Hepatocyte (in vitro differentiated cells): ENCODE results near the gene CACNA2D1. TPM values are rescaled to one million over a fixed set of nuclear protein-coding genes. Genes with fewer than 3 reads are reported as not detected.

Experiments
- DNase-seq: peaks from one replicate; pipeline ENCODE4 v3.0.0-alpha.2; 2016; ENCODE audit warnings: low spot score
- H2AFZ ChIP-seq: fragments of 200-600 bp; sonication (generic); 2 replicates; pipeline ENCODE4 v1.6.0; 2016; ENCODE audit warnings: antibody characterized with exemption, mild to moderate bottlenecking
- H3K27ac ChIP-seq: fragments of 200-600 bp; sonication (generic); 2 replicates; pipeline ENCODE4 v1.5.1; 2016; ENCODE audit warnings: mild to moderate bottlenecking
- H3K27me3 ChIP-seq: fragments of 200-600 bp; sonication (generic); 2 replicates; pipeline ENCODE4 v1.6.1; 2016
- H3K36me3 ChIP-seq: fragments of 200-600 bp; sonication (generic); replicated peaks from 2 replicates; pipeline ENCODE4 v1.5.1; 2016; ENCODE audit warnings: low read depth; ENCODE audit not compliant: insufficient read depth
- H3K4me1 ChIP-seq: fragments of 200-600 bp; sonication (generic); 2 replicates; pipeline ENCODE4 v1.5.1; 2016; ENCODE audit warnings: mild to moderate bottlenecking, moderate library complexity; ENCODE audit not compliant: insufficient read depth
- H3K4me2 ChIP-seq: fragments of 200-600 bp; sonication (generic); 2 replicates; pipeline ENCODE4 v1.6.0; 2016
- H3K4me3 ChIP-seq: fragments of 200-600 bp; sonication (generic); 2 replicates; pipeline ENCODE4 v1.5.1; 2016; ENCODE audit warnings: mild to moderate bottlenecking
- H3K79me2 ChIP-seq: fragments of 200-600 bp; sonication (generic); 2 replicates; pipeline ENCODE4 v1.6.0; 2017; ENCODE audit warnings: mild to moderate bottlenecking
- H3K9me2 ChIP-seq: fragments of 200-600 bp; sonication (generic); replicated peaks from 2 replicates; pipeline ENCODE4 v1.6.0; 2017; ENCODE audit warnings: mild to moderate bottlenecking; ENCODE audit not compliant: insufficient read depth
- H3K9me3 ChIP-seq: fragments of 200-600 bp; sonication (generic); 2 replicates; pipeline ENCODE4 v1.5.1; 2016; ENCODE audit warnings: low read depth, mild to moderate bottlenecking
- H4K20me1 ChIP-seq: fragments of 200-600 bp; sonication (generic); 2 replicates; pipeline ENCODE4 v1.6.0; 2016; ENCODE audit warnings: mild to moderate bottlenecking; ENCODE audit not compliant: insufficient read depth, poor library complexity, severe bottlenecking
- CTCF ChIP-seq: fragments of 200-600 bp; sonication (generic); IDR thresholded peaks from 2 replicates; pipeline ENCODE4 v1.5.1; 2016; ENCODE audit warnings: antibody characterized with exemption, mild to moderate bottlenecking; ENCODE audit not compliant: poor library complexity
- EZH2 ChIP-seq: fragments of 200-600 bp; sonication (generic); IDR thresholded peaks from 2 replicates; pipeline ENCODE4 v1.6.1; 2016; ENCODE audit warnings: antibody characterized with exemption, mild to moderate bottlenecking, borderline replicate concordance
- EZH2phosphoT487 ChIP-seq: fragments of 200-600 bp; sonication (generic); IDR thresholded peaks from one replicate; pipeline ENCODE4 v1.6.1; 2018; ENCODE audit warnings: antibody characterized with exemption, mild to moderate bottlenecking, low read depth, moderate library complexity; ENCODE audit not compliant: unreplicated experiment, severe bottlenecking
- WGBS: methylation state at CpG from one replicate; pipeline ENCODE4 v1.1.6; 2016; ENCODE audit warnings: low lambda C conversion rate; ENCODE audit errors: missing lambda C conversion rate; 5-methylcytosine and 5-hydroxymethylcytosine counted together
- polyA plus RNA-seq: library from polyadenylated mRNA; unstranded; fragments of >200 nt; fragmentation: Nextera tagmentation; extraction: Ambion mirVana; gene quantifications from 2 replicates; pipeline ENCODE4 v1.2.1, GENCODE V29; 2016
- total RNA-seq: library from RNA; depleted of rRNA; stranded (reverse); fragments of >200 nt; gene quantifications from 2 replicates; pipeline ENCODE4 v1.2.3, GENCODE V29; 2014

The CACNA2D1 gene
- total and polyA plus RNA-seq, 2 experiments from 2014 or later: 3.1 to 18.9 TPM

- WGBS: 92% methylated on average over 2 of the region's 2 CpGs
- H3K4me2 ChIP-seq: no peak overlapping the region
- H3K9me3 ChIP-seq: no peaks in the 10 kb centered on the region
- H3K27ac ChIP-seq: no peak overlapping the region
- H3K4me3 ChIP-seq: no peak overlapping the region
- no peak for DNase-seq
- no peaks in the 10 kb centered on the region for H4K20me1 ChIP-seq
- no peaks in the 10 kb centered on the region for H3K36me3 ChIP-seq
- H2AFZ ChIP-seq: no peak overlapping the region
- no peaks in the 10 kb centered on the region for H3K9me2 ChIP-seq
- no peaks in the 10 kb centered on the region for H3K4me1 ChIP-seq
- no peaks in the 10 kb centered on the region for H3K27me3 ChIP-seq
- TF ChIP-seq CTCF (no peak), EZH2 (no peak), EZH2phosphoT487 (no peak)
- no peaks in the 10 kb centered on the region for H3K79me2 ChIP-seq
Measured at GRCh38 chr7:82098414-82098813, 345.2 kb downstream of the CACNA2D1 start.

GRCh38 chr7:82091126-82091684 lies 352.4 kb downstream of the CACNA2D1 start:
- H3K36me3 ChIP-seq: no peaks in the 10 kb centered on the region
- TF ChIP-seq EZH2phosphoT487 (no peak), CTCF (no peak), EZH2 (no peak)
- H3K27ac ChIP-seq: no peak overlapping the region
- H3K27me3 ChIP-seq: no peaks in the 10 kb centered on the region
- no peaks in the 10 kb centered on the region for H3K9me3 ChIP-seq
- no peak for DNase-seq
- no peak overlapping the region for H3K4me2 ChIP-seq
- no peaks in the 10 kb centered on the region for H4K20me1 ChIP-seq
- H3K4me3 ChIP-seq: no peak overlapping the region
- H3K79me2 ChIP-seq: no peaks in the 10 kb centered on the region
- no peak overlapping the region for H2AFZ ChIP-seq
- 83% methylated on average over 4 of the region's 4 CpGs for WGBS
- no peaks in the 10 kb centered on the region for H3K9me2 ChIP-seq
- no peaks in the 10 kb centered on the region for H3K4me1 ChIP-seq

GRCh38 chr7:82087099-82087498 lies 356.5 kb downstream of the CACNA2D1 start:
- Histone ChIP-seq H3K4me2 (no peak overlapping the region), H2AFZ (no peak overlapping the region), H3K79me2 (no peaks in the 10 kb centered on the region), H4K20me1 (no peaks in the 10 kb centered on the region), H3K27me3 (no peaks in the 10 kb centered on the region), H3K4me3 (no peak overlapping the region), H3K9me2 (no peaks in the 10 kb centered on the region), H3K36me3 (no peaks in the 10 kb centered on the region), H3K4me1 (no peaks in the 10 kb centered on the region), H3K27ac (no peak overlapping the region), H3K9me3 (no peaks in the 10 kb centered on the region)
- no peak for DNase-seq
- 92% methylated on average over 4 of the region's 4 CpGs for WGBS
- TF ChIP-seq CTCF (no peak), EZH2phosphoT487 (no peak), EZH2 (no peak)
